A673 (cell line): ENCODE results near the gene CMYA5.

Experiments used
- CTCF ChIP-seq: fragments of 300-800, 200-600 bp; sonication (generic); conservative IDR thresholded peaks from 2 replicates; pipeline ENCODE4 v1.5.1; 2017; ENCODE audit warnings: low read depth, mild to moderate bottlenecking, antibody characterized with exemption, low read length, moderate library complexity, mixed read lengths
- EZH2 ChIP-seq: fragments of 200-600 bp; sonication (generic); IDR thresholded peaks from 2 replicates; pipeline ENCODE4 v1.6.1; 2017; ENCODE audit warnings: borderline replicate concordance, low read depth, mild to moderate bottlenecking, mixed read lengths, antibody characterized with exemption, low read length; ENCODE audit not compliant: poor library complexity, severe bottlenecking

- TF ChIP-seq EZH2, result no peak
- TF ChIP-seq CTCF, result no peak
Measured at GRCh38 chr5:79831381-79832309, 142.0 kb downstream of the CMYA5 start.
